Activated CD4-positive, alpha-beta T cell treated with anti-CD3 and anti-CD28 coated beads for 36 hours (primary cell): ENCODE results near the gene CDRT4. TPM values are rescaled to one million over a fixed set of nuclear protein-coding genes. Genes with fewer than 3 reads are reported as not detected.

ENCODE experiments used
- ATAC-seq: fragments of 200-7000 bp; cut with Tn5 transposase; one replicate; pipeline ENCODE4 v1.10.0; 2021; ENCODE audit warnings: mild to moderate bottlenecking, moderate library complexity
- CTCF ChIA-PET: fragments of 350-600 bp; sonication (Branson Sonifier 250); formaldehyde crosslinking; loops from one replicate; lab custom pipeline; 2021; ENCODE audit warnings: antibody characterized with exemption; lab: Charles Lee
- POLR2A ChIA-PET: fragments of 350-600 bp; sonication (Branson Sonifier 250); formaldehyde crosslinking; loops from one replicate; lab custom pipeline; 2021; ENCODE audit warnings: antibody characterized with exemption, inconsistent platforms; lab: Charles Lee
- DNase-seq: peaks from one replicate; pipeline ENCODE4 v3.0.0-alpha.2; 2020
- H3K27ac Mint-ChIP-seq: one replicate; pipeline ENCODE4 v1.8.0; 2021; ENCODE audit warnings: mixed read lengths
- H3K27me3 Mint-ChIP-seq: one replicate; pipeline ENCODE4 v1.8.0; 2021; ENCODE audit warnings: mixed read lengths
- H3K36me3 Mint-ChIP-seq: one replicate; pipeline ENCODE4 v1.8.0; 2021; ENCODE audit warnings: low read depth, mixed read lengths
- H3K4me1 Mint-ChIP-seq: one replicate; pipeline ENCODE4 v1.8.0; 2021; ENCODE audit warnings: mixed read lengths
- H3K4me3 Mint-ChIP-seq: one replicate; pipeline ENCODE4 v1.8.0; 2021; ENCODE audit warnings: mild to moderate bottlenecking, moderate library complexity, mixed read lengths
- H3K9me3 Mint-ChIP-seq: one replicate; pipeline ENCODE4 v1.8.0; 2021; ENCODE audit warnings: low read depth, mixed read lengths
- intact Hi-C, 2 experiments: fragments of 100-400 bp; cut with DNase I in 1 of 2; cut with micrococcal nuclease in 1 of 2; formaldehyde crosslinking; loops; one replicate each; pipeline versions ENCODE4 v1.14.2 to v1.15.1; 2022 to 2024; cut with DNase I, micrococcal nuclease
- total RNA-seq, 2 experiments: library from RNA; stranded (reverse); gene quantifications; one replicate each; pipeline ENCODE4 v1.2.3, GENCODE V29; 2021

The CDRT4 gene
- total RNA-seq, 2 experiments from 2014 or later, result 1.9 to 3.6 TPM

GRCh38 chr17:15456972-15457722 is 10.3 kb downstream of the CDRT4 start:
- Mint-ChIP-seq H3K4me3 (no peak overlapping the region), H3K4me1 (no peaks in the 10 kb centered on the region), H3K27me3 (no peaks in the 10 kb centered on the region), H3K9me3 (peaks cover 2% of the 10 kb centered on the region), H3K36me3 (peaks cover 14% of the 10 kb centered on the region), H3K27ac (no peak overlapping the region)
- intact Hi-C loops, result no loop called here
- ATAC-seq (no peak), DNase-seq (no peak)
- ChIA-PET CTCF (interaction anchor here (0.7 kb wide), 1 partner anchor 17 kb away, joined by 3 read pairs; no protein-coding TSS in a partner anchor), POLR2A (interaction anchor here (0.6 kb wide), 1 partner anchor 145 kb away, joined by 4 read pairs; no protein-coding TSS in a partner anchor)

- H3K4me3 Mint-ChIP-seq, result no peak overlapping the region
- peaks cover 2% of the 10 kb centered on the region for H3K9me3 Mint-ChIP-seq
- CTCF ChIA-PET, result no interaction called here
- intact Hi-C loops, result no loop called here
- no peak for ATAC-seq
- no peak for DNase-seq
- no peaks in the 10 kb centered on the region for H3K4me1 Mint-ChIP-seq
- no peak overlapping the region for H3K27ac Mint-ChIP-seq
- H3K36me3 Mint-ChIP-seq, result peaks cover 14% of the 10 kb centered on the region
- H3K27me3 Mint-ChIP-seq, result no peaks in the 10 kb centered on the region
- POLR2A ChIA-PET, result no interaction called here
These were observed 10.9 kb downstream of the CDRT4 start for GRCh38 chr17:15456496-15456895.

- ATAC-seq (no peak), DNase-seq (no peak)
- H3K36me3 Mint-ChIP-seq, result peaks cover 10% of the 10 kb centered on the region
- peaks cover 2% of the 10 kb centered on the region for H3K9me3 Mint-ChIP-seq
- ChIA-PET CTCF (interaction anchor here (1.7 kb wide), 1 partner anchor 49 kb away, joined by 5 read pairs; no protein-coding TSS in a partner anchor), POLR2A (no interaction called here)
- intact Hi-C loops, result no loop called here
- no peaks in the 10 kb centered on the region for H3K27me3 Mint-ChIP-seq
- H3K4me3 Mint-ChIP-seq, result no peak overlapping the region
- H3K4me1 Mint-ChIP-seq, result no peaks in the 10 kb centered on the region
- no peak overlapping the region for H3K27ac Mint-ChIP-seq
These were observed 13.1 kb downstream of the CDRT4 start for GRCh38 chr17:15454346-15454745.

GRCh38 chr17:15453782-15454181 is 13.6 kb downstream of the CDRT4 start:
- no peak for ATAC-seq
- ChIA-PET POLR2A (no interaction called here), CTCF (interaction anchor here (1.7 kb wide), 1 partner anchor 49 kb away, joined by 5 read pairs; no protein-coding TSS in a partner anchor)
- no peaks in the 10 kb centered on the region for H3K27me3 Mint-ChIP-seq
- no peak overlapping the region for H3K4me3 Mint-ChIP-seq
- intact Hi-C loops, result no loop called here
- peaks cover 2% of the 10 kb centered on the region for H3K9me3 Mint-ChIP-seq
- H3K36me3 Mint-ChIP-seq, result peaks cover 10% of the 10 kb centered on the region
- H3K27ac Mint-ChIP-seq, result no peak overlapping the region
- H3K4me1 Mint-ChIP-seq, result no peaks in the 10 kb centered on the region
- no peak for DNase-seq

GRCh38 chr17:15453246-15453645 is 14.2 kb downstream of the CDRT4 start:
- Mint-ChIP-seq H3K4me1 (no peaks in the 10 kb centered on the region), H3K27ac (no peak overlapping the region), H3K36me3 (peaks cover 10% of the 10 kb centered on the region), H3K4me3 (no peak overlapping the region), H3K9me3 (peaks cover 2% of the 10 kb centered on the region), H3K27me3 (no peaks in the 10 kb centered on the region)
- DNase-seq (no peak), ATAC-seq (no peak)
- POLR2A ChIA-PET, result no interaction called here
- intact Hi-C loops, result no loop called here
- CTCF ChIA-PET, result no interaction called here

GRCh38 chr17:15452746-15453145 is 14.7 kb downstream of the CDRT4 start:
- intact Hi-C loops, result no loop called here
- Mint-ChIP-seq H3K27me3 (no peaks in the 10 kb centered on the region), H3K4me3 (no peak overlapping the region), H3K9me3 (peaks cover 2% of the 10 kb centered on the region), H3K36me3 (peaks cover 10% of the 10 kb centered on the region), H3K27ac (no peak overlapping the region), H3K4me1 (no peaks in the 10 kb centered on the region)
- no peak for ATAC-seq
- CTCF ChIA-PET, result no interaction called here
- DNase-seq, result no peak
- POLR2A ChIA-PET, result no interaction called here

- Mint-ChIP-seq H3K4me3 (no peak overlapping the region), H3K27ac (no peak overlapping the region), H3K36me3 (peaks cover 7% of the 10 kb centered on the region), H3K9me3 (peaks cover 2% of the 10 kb centered on the region), H3K27me3 (no peaks in the 10 kb centered on the region), H3K4me1 (no peaks in the 10 kb centered on the region)
- POLR2A ChIA-PET, result no interaction called here
- ATAC-seq, result no peak
- intact Hi-C loops, result no loop called here
- CTCF ChIA-PET, result no interaction called here
- DNase-seq, result no peak
These were observed 15.7 kb downstream of the CDRT4 start for GRCh38 chr17:15451680-15452079.

- no peaks in the 10 kb centered on the region for H3K27me3 Mint-ChIP-seq
- no peak overlapping the region for H3K27ac Mint-ChIP-seq
- intact Hi-C loops, result no loop called here
- POLR2A ChIA-PET, result no interaction called here
- no peaks in the 10 kb centered on the region for H3K36me3 Mint-ChIP-seq
- H3K4me1 Mint-ChIP-seq, result peaks cover 7% of the 10 kb centered on the region
- no peak overlapping the region for H3K4me3 Mint-ChIP-seq
- DNase-seq (no peak), ATAC-seq (no peak)
- CTCF ChIA-PET, result no interaction called here
- H3K9me3 Mint-ChIP-seq, result no peaks in the 10 kb centered on the region
These were observed 18.9 kb downstream of the CDRT4 start for GRCh38 chr17:15448580-15448956.

- DNase-seq (no peak), ATAC-seq (no peak)
- POLR2A ChIA-PET, result no interaction called here
- Mint-ChIP-seq H3K9me3 (no peaks in the 10 kb centered on the region), H3K4me3 (no peak overlapping the region), H3K27ac (no peak overlapping the region), H3K36me3 (no peaks in the 10 kb centered on the region), H3K27me3 (no peaks in the 10 kb centered on the region), H3K4me1 (peaks cover 7% of the 10 kb centered on the region)
- CTCF ChIA-PET, result interaction anchor here (1.2 kb wide), 1 partner anchor 11 kb away, joined by 5 read pairs; no protein-coding TSS in a partner anchor
- intact Hi-C loops, result no loop called here
These were observed 19.4 kb downstream of the CDRT4 start for GRCh38 chr17:15447928-15448579.

- Mint-ChIP-seq H3K4me3 (no peak overlapping the region), H3K4me1 (peaks cover 7% of the 10 kb centered on the region), H3K27ac (no peak overlapping the region), H3K36me3 (peaks cover 5% of the 10 kb centered on the region), H3K27me3 (no peaks in the 10 kb centered on the region), H3K9me3 (no peaks in the 10 kb centered on the region)
- POLR2A ChIA-PET, result no interaction called here
- intact Hi-C loops, result no loop called here
- ATAC-seq, result no peak
- peak; percentile 13 for DNase-seq
- CTCF ChIA-PET, result interaction anchor here (1.0 kb wide), 1 partner anchor 57 kb away, joined by 4 read pairs; no protein-coding TSS in a partner anchor
These were observed 21.4 kb downstream of the CDRT4 start for GRCh38 chr17:15446036-15446435.

- Mint-ChIP-seq H3K27me3 (no peaks in the 10 kb centered on the region), H3K36me3 (peaks cover 6% of the 10 kb centered on the region), H3K4me3 (no peak overlapping the region), H3K27ac (no peak overlapping the region), H3K9me3 (no peaks in the 10 kb centered on the region), H3K4me1 (peaks cover 7% of the 10 kb centered on the region)
- POLR2A ChIA-PET, result no interaction called here
- peak; percentile 7 for DNase-seq
- intact Hi-C loops, result no loop called here
- CTCF ChIA-PET, result interaction anchor here (1.0 kb wide), 1 partner anchor 58 kb away, joined by 4 read pairs; no protein-coding TSS in a partner anchor
- ATAC-seq, result no peak
These were observed 22.6 kb downstream of the CDRT4 start for GRCh38 chr17:15444805-15445204.
